Measurements from ENCODE around the gene GAL3ST2. TPM values are rescaled to one million over a fixed set of nuclear protein-coding genes. Genes with fewer than 3 reads are reported as not detected.

The GAL3ST2 gene
- total RNA-seq, 6 experiments from 2014 or later: 0.17 to 0.26 (median 0.23) TPM; not detected in 2

- no peaks in the 10 kb centered on the region for H3K36me3 Mint-ChIP-seq (ENCODE audit: low read depth)
- H3K9me3 Mint-ChIP-seq: no peaks in the 10 kb centered on the region
- TF ChIP-seq, protein P1, sequence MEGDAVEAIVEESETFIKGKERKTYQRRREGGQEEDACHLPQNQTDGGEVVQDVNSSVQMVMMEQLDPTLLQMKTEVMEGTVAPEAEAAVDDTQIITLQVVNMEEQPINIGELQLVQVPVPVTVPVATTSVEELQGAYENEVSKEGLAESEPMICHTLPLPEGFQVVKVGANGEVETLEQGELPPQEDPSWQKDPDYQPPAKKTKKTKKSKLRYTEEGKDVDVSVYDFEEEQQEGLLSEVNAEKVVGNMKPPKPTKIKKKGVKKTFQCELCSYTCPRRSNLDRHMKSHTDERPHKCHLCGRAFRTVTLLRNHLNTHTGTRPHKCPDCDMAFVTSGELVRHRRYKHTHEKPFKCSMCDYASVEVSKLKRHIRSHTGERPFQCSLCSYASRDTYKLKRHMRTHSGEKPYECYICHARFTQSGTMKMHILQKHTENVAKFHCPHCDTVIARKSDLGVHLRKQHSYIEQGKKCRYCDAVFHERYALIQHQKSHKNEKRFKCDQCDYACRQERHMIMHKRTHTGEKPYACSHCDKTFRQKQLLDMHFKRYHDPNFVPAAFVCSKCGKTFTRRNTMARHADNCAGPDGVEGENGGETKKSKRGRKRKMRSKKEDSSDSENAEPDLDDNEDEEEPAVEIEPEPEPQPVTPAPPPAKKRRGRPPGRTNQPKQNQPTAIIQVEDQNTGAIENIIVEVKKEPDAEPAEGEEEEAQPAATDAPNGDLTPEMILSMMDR (IDR thresholded peaks at IDR 0.05): no peak
- no peak overlapping the region for H3K4me3 Mint-ChIP-seq
- no peak overlapping the region for H3K27ac Mint-ChIP-seq
- no peaks in the 10 kb centered on the region for H3K4me1 Mint-ChIP-seq (ENCODE audit: low read depth)
- no peak for DNase-seq
- peaks cover 14% of the 10 kb centered on the region for H3K27me3 Mint-ChIP-seq (ENCODE audit: insufficient read depth)
These were observed 73.3 kb downstream of the GAL3ST2 start for GRCh38 chr2:241849616-241850543.

- no peaks in the 10 kb centered on the region for H3K36me3 Mint-ChIP-seq (ENCODE audit: low read depth)
- peaks cover 14% of the 10 kb centered on the region for H3K27me3 Mint-ChIP-seq (ENCODE audit: insufficient read depth)
- no peaks in the 10 kb centered on the region for H3K4me1 Mint-ChIP-seq (ENCODE audit: low read depth)
- no peak overlapping the region for H3K27ac Mint-ChIP-seq
- H3K9me3 Mint-ChIP-seq: no peaks in the 10 kb centered on the region
- DNase-seq: no peak
- TF ChIP-seq, protein P1 (IDR thresholded peaks at IDR 0.05): no peak
- H3K4me3 Mint-ChIP-seq: no peak overlapping the region
These were observed 74.1 kb downstream of the GAL3ST2 start for GRCh38 chr2:241850544-241851324.

DNA sequence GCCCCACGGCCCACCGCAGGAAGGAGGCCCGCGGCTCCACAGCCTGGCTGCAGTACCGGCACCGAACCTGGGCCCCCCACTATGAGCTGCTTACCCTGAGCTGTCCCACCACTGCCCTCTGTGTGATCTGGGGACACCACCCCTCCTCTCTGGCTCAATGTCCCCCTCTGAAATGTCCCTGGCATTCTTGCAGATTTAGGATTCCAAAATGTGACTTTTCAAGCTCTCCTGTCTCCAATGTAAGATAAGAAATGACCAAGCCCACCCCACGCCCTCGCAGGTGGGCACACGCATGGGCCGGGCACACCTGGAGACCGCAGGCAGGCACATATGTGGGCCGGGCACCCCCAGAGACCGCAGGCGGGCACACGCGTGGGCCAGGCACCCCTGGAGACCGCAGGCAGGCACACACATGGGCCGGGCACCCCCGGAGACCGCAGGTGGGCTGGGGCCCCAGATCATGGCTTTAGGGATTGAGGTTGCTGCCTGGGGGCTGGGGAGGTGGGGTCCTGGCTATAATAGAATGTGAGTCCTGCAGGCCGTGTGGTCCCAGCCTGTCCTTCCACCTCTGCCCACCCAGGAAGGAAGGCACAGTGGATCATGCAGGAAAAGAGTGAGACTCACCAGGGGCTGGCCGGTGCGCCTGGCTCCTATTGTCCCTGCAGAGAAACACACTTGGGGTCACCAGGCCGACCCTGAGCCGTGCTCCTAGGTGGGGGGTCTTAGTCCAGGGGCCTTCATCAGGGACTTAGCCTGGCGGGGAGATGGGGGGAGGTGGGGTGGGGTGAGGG lies 74.9 kb downstream of the GAL3ST2 start:
- DNase-seq: no peak
- no peaks in the 10 kb centered on the region for H3K36me3 Mint-ChIP-seq (ENCODE audit: low read depth)
- no peaks in the 10 kb centered on the region for H3K9me3 Mint-ChIP-seq
- H3K4me3 Mint-ChIP-seq: no peak overlapping the region
- H3K27ac Mint-ChIP-seq: no peak overlapping the region
- no peaks in the 10 kb centered on the region for H3K4me1 Mint-ChIP-seq (ENCODE audit: low read depth)
- peaks cover 10% of the 10 kb centered on the region for H3K27me3 Mint-ChIP-seq (ENCODE audit: insufficient read depth)
- TF ChIP-seq, protein P1 (IDR thresholded peaks at IDR 0.05): no peak

- Mint-ChIP-seq H3K36me3 (ENCODE audit: low read depth) (no peaks in the 10 kb centered on the region), H3K4me1 (ENCODE audit: low read depth) (no peaks in the 10 kb centered on the region), H3K4me3 (no peak overlapping the region), H3K9me3 (no peaks in the 10 kb centered on the region), H3K27ac (no peak overlapping the region), H3K27me3 (ENCODE audit: insufficient read depth) (peaks cover 9% of the 10 kb centered on the region)
- no peak for DNase-seq
- TF ChIP-seq, protein P1 (IDR thresholded peaks at IDR 0.05): no peak
These were observed 75.7 kb downstream of the GAL3ST2 start for GRCh38 chr2:241852116-241852980.

Data from HFFc6 (cell line).